ENCODE results near the gene ZBTB3. TPM values are rescaled to one million over a fixed set of nuclear protein-coding genes. Genes with fewer than 3 reads are reported as not detected.

Gene ZBTB3
- total RNA-seq (2021): 16.5 and 17.2 TPM in 2 replicates
- Bru-seq, nascent RNA: percentile 63 among the genes with signal in this experiment
- BruChase-seq, experiment 1, labeled RNA remaining after a 2-hour chase: percentile 76 among the genes with signal in this experiment
- percentile 55 among the genes with signal in this experiment for BruChase-seq, experiment 2, labeled RNA remaining after a 6-hour chase
- long read RNA-seq, partial matches to known transcripts: 3 of 8 reads
- long read RNA-seq, other reads (novel, unspliced or antisense): 3 of 8 reads

GRCh38 chr11:62753736-62754603 is at the start of gene ZBTB3:
Gene ZBTB3, minus strand, starts transcription at chr11:62754160. Its CDS starts 496 bp downstream, at chr11:62753664.
- peak; percentile 98 for DNase-seq
- no peaks in the 10 kb centered on the region for H3K27me3 ChIP-seq (ENCODE audit: insufficient read depth, low read depth)
- POLR2A ChIA-PET (ENCODE audit: unreplicated experiment): interaction anchor here (0.6 to 1.6 kb wide), 33 partner anchors 8 to 1240 kb away, joined by 3 to 50 read pairs (median 5); partner anchors contain the start of genes B3GAT3, C11orf98, CSKMT and EEF1G
- no TSS peak for BruUV-seq (replicated peaks)
- peaks cover 17% of the 10 kb centered on the region for H3K79me2 ChIP-seq (ENCODE audit: low read depth)
- H3K4me2 ChIP-seq: peak within 1 kb of the TSS; percentile 83
- H2AFZ ChIP-seq: peak within 1 kb of the TSS; percentile 96
- TF ChIP-seq CTCF (conservative IDR thresholded peaks at IDR 0.05) (no peak), EZH2 (IDR thresholded peaks at IDR 0.05; ENCODE audit: low read depth) (no peak)
- CTCF ChIA-PET: interaction anchor here (0.7 to 1.5 kb wide), 13 partner anchors 17 to 1551 kb away, joined by 3 to 9 read pairs (median 5); partner anchors contain the start of genes HNRNPUL2, LRRN4CL, MTA2 and SLC3A2
- H3K27ac ChIP-seq: peak within 1 kb of the TSS; percentile 46
- H3K4me3 ChIP-seq: peak within 1 kb of the TSS; percentile 63
- H3K9me3 ChIP-seq (ENCODE audit: insufficient read depth, low read depth): no peaks in the 10 kb centered on the region
- H3K36me3 ChIP-seq (ENCODE audit: low read depth): no peaks in the 10 kb centered on the region
- no peaks in the 10 kb centered on the region for H3K9me2 ChIP-seq (ENCODE audit: insufficient read depth)
- H3F3A ChIP-seq (ENCODE audit: insufficient read depth, low read depth): peaks cover 29% of the 10 kb centered on the region; the same call in 1 of the 2 replicates
- H4K20me1 ChIP-seq (ENCODE audit: insufficient read depth): no peaks in the 10 kb centered on the region
- intact Hi-C loops (cut with micrococcal nuclease; ENCODE audit: unreplicated experiment): loop anchor here (2.0 kb wide), 1 partner anchor 45 kb away; no protein-coding TSS in a partner anchor
- peaks cover 17% of the 10 kb centered on the region for H3K4me1 ChIP-seq (replicated peaks; ENCODE audit: insufficient read depth)

GRCh38 chr11:62801071-62801470 is 47.1 kb upstream of the ZBTB3 start:
- Histone ChIP-seq H3K27me3 (ENCODE audit: insufficient read depth, low read depth) (no peaks in the 10 kb centered on the region), H2AFZ (no peak overlapping the region), H3K4me3 (no peak overlapping the region), H3K9me2 (ENCODE audit: insufficient read depth) (no peaks in the 10 kb centered on the region), H3K4me1 (replicated peaks; ENCODE audit: insufficient read depth) (peaks cover 14% of the 10 kb centered on the region), H3K79me2 (ENCODE audit: low read depth) (peaks cover 32% of the 10 kb centered on the region), H3F3A (ENCODE audit: insufficient read depth, low read depth) (peaks cover 6% of the 10 kb centered on the region; the same call in 1 of the 2 replicates), H3K4me2 (no peak overlapping the region), H4K20me1 (ENCODE audit: insufficient read depth) (no peaks in the 10 kb centered on the region; the same call in 1 of the 2 replicates), H3K9me3 (ENCODE audit: insufficient read depth, low read depth) (no peaks in the 10 kb centered on the region), H3K27ac (no peak overlapping the region), H3K36me3 (ENCODE audit: low read depth) (peaks cover 45% of the 10 kb centered on the region)
- TF ChIP-seq CTCF (conservative IDR thresholded peaks at IDR 0.05) (no peak), EZH2 (IDR thresholded peaks at IDR 0.05; ENCODE audit: low read depth) (no peak)
- intact Hi-C loops (cut with micrococcal nuclease; ENCODE audit: unreplicated experiment): no loop called here
- DNase-seq: peak in 1 of 2 experiments; percentile 31
- BruUV-seq (replicated peaks): no TSS peak
- CTCF ChIA-PET: no interaction called here
- POLR2A ChIA-PET (ENCODE audit: unreplicated experiment): no interaction called here

GRCh38 chr11:62799486-62799885 is 45.5 kb upstream of the ZBTB3 start:
- no peak for DNase-seq
- Histone ChIP-seq H3K27me3 (ENCODE audit: insufficient read depth, low read depth) (no peaks in the 10 kb centered on the region), H3K9me3 (ENCODE audit: insufficient read depth, low read depth) (no peaks in the 10 kb centered on the region), H4K20me1 (ENCODE audit: insufficient read depth) (no peaks in the 10 kb centered on the region), H2AFZ (no peak overlapping the region), H3F3A (ENCODE audit: insufficient read depth, low read depth) (peaks cover 8% of the 10 kb centered on the region), H3K9me2 (ENCODE audit: insufficient read depth) (no peaks in the 10 kb centered on the region), H3K4me3 (no peak overlapping the region), H3K27ac (no peak overlapping the region), H3K79me2 (ENCODE audit: low read depth) (peaks cover 27% of the 10 kb centered on the region), H3K4me1 (replicated peaks; ENCODE audit: insufficient read depth) (peaks cover 11% of the 10 kb centered on the region), H3K36me3 (ENCODE audit: low read depth) (peaks cover 46% of the 10 kb centered on the region), H3K4me2 (no peak overlapping the region)
- ChIA-PET POLR2A (ENCODE audit: unreplicated experiment) (interaction anchor here (0.5 kb wide), 1 partner anchor 29 kb away, joined by 9 read pairs; no protein-coding TSS in a partner anchor), CTCF (no interaction called here)
- TF ChIP-seq EZH2 (IDR thresholded peaks at IDR 0.05; ENCODE audit: low read depth) (no peak), CTCF (conservative IDR thresholded peaks at IDR 0.05) (no peak)
- intact Hi-C loops (cut with micrococcal nuclease; ENCODE audit: unreplicated experiment): no loop called here
- no TSS peak for BruUV-seq (replicated peaks)
